GM13976 (cell line): Measurements from ENCODE around the gene TXLNB.
"Not testable (repeated sequence)": the region's sequence is repeated elsewhere in the genome, so short reads cannot be mapped to it uniquely, and the experiment has no call there.

Source experiments
- DNase-seq: peaks from one replicate; pipeline ENCODE4 v3.0.0; 2012; ENCODE audit warnings: low spot score
- in situ Hi-C: fragments of 300-500 bp; cut with MboI; formaldehyde crosslinking; loops from one replicate; pipeline ENCODE4 v1.12.0; 2022; ENCODE audit warnings: low sequenced_read_pairs, mixed read lengths, inconsistent platforms; ENCODE audit not compliant: unreplicated experiment
- TF ChIP-seq, protein P1 (sequence below): IDR thresholded peaks from 2 replicates; pipeline ENCODE4 v1.5.1; 2012; ENCODE audit warnings: borderline replicate concordance, mild to moderate bottlenecking; ENCODE audit not compliant: insufficient read depth; ENCODE audit errors: extremely low read depth, missing control alignments, control extremely low read depth

The TXLNB gene

DNA sequence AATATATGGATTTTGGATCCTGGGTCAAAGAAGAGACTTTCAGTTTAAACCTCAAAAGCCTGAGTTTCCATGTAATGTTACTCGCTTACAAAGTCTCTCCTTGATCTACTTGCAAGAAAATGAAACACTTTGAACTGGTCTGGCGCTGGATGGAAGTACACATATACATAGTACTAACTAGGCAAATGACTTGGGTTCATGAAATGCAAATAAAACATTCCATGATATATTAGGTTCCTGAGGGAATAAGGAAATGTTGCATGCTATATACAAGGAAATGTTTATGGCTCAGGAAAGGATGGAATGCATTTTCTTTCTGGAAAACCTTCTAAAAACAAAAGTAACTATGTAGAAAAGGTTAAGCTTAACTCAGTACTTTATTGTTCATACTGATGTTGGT is 11.4 kb upstream of the TXLNB start:
- TF ChIP-seq, protein P1, sequence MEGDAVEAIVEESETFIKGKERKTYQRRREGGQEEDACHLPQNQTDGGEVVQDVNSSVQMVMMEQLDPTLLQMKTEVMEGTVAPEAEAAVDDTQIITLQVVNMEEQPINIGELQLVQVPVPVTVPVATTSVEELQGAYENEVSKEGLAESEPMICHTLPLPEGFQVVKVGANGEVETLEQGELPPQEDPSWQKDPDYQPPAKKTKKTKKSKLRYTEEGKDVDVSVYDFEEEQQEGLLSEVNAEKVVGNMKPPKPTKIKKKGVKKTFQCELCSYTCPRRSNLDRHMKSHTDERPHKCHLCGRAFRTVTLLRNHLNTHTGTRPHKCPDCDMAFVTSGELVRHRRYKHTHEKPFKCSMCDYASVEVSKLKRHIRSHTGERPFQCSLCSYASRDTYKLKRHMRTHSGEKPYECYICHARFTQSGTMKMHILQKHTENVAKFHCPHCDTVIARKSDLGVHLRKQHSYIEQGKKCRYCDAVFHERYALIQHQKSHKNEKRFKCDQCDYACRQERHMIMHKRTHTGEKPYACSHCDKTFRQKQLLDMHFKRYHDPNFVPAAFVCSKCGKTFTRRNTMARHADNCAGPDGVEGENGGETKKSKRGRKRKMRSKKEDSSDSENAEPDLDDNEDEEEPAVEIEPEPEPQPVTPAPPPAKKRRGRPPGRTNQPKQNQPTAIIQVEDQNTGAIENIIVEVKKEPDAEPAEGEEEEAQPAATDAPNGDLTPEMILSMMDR: no peak
- no peak for DNase-seq
- in situ Hi-C loops: no loop called here

DNA sequence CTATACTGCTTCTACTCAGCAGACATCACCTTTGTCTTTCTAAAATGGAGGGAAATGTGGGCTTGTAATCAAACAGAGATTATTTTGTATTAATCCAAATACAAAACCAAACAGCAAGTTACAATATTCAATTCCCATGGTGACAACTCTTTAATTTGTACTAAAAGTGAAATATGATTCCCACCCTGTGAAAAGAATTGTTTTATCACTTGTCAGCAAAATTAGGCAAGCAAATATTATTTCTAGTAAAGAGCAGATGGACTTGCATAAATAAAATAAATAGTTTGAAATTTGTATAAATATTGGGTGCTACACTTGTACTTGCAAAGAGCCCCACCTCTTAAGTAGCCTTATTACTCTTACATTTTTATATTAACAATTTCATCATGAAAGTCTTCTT is 6.1 kb upstream of the TXLNB start:
- DNase-seq: no peak
- TF ChIP-seq, protein P1: no peak
- in situ Hi-C loops: no loop called here

DNA sequence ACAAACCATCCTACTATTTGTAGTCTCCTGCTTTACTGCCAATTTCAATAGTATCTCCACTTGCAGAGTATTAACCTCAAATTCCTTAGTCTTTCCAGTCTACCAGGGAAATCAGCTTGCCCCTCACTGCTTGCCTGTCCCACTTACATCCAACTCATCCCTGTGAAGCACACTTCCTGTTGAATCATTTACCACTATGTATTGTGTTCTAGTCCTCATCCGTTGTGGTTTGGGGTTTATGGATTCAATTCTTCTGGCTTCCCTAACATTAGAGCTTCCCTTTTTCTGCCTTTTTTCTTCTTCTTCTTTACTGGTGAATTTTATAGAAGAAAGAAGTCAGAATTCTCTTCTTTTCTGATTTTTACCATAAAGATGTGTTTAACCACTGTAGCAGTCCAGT is 5.1 kb upstream of the TXLNB start:
- TF ChIP-seq, protein P1: no peak
- in situ Hi-C loops: no loop called here
- no peak for DNase-seq

DNA sequence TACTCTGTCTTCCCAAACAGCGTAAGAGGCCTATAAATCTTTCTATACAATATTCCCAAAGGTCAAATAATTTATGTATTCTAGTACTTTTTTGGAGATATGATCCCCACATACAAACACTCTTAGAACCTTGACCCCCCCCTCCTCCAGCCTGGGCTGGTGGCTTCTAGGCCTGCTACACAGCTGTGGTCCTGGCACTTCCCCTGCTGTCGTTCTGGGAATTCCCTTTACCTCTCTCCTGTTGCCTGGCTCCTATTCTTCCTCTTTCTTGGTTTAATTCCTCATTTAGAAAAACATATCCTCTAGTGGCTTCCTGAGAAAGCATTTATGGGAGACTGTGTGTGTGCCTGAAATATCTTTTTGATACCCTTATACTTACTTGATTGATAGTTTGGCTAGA is 4.1 kb upstream of the TXLNB start:
- TF ChIP-seq, protein P1: no peak
- DNase-seq: no peak
- in situ Hi-C loops: no loop called here

DNA sequence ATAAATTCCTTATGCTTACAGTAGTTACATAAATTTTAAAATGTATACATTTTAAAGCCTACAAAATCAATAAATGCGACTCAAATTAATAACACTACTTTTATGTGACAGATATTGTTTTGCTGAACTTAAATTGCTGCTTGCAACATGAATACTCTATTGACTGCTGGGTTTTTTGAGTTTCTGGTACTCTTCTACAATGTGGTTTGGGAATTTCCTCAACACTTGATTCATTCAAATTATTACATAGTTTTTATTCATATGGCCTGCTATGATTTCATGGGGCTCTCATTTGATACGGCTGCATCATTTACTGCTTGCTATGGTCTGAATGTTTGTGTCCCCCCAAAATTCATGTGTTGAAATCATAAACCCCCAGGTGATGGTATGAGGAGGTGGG is 2.3 kb upstream of the TXLNB start:
- no peak for DNase-seq
- TF ChIP-seq, protein P1: no peak
- in situ Hi-C loops: no loop called here

DNA sequence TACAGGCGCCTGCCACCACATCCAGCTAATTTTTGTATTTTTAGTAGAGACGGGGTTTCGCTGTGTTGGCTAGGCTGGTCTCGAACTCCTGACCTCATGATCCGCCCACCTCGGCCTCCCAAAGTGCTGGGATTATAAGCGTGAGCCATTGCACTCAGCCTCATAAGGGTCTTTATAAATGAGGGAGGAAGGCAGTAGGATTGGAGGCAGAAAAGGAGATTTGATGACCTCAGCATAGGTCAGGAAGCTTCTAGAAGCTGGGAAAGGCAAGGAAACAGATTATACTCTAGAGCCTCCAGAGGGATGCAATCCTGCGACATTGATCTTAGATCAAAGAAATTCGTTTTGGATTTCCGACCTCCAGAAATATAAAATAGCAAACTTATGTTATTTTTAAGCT is 1.4 kb upstream of the TXLNB start:
- in situ Hi-C loops, DNase-seq: not testable (repeated sequence)

DNA sequence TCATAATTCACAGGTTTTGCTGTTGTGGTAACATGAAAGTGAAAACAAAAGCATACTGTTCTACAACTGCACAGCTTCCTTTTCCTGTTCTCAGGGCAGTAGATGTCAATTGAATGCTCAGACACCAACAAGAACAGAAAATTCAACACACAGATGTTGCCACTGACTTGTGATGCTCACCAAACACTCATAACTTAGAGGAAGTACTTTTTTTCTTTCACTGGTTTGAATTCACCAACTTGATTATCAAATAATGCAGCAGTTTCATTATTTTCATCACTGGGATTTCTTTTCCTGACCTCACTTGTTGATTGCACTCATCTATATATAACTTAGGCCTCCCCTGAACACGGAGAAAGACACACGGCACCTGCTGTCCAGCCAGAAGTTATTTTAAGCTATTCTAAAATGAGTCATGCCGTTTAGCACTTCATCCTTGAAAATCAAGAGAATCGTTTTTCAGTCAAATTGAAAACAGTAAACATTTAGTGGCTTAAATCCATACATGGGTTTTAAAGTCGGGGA is 949 bp downstream of the TXLNB start:
- peak; percentile 80 for DNase-seq
- TF ChIP-seq, protein P1: no peak
- in situ Hi-C loops: no loop called here
